BLaER1 treated with 17β-estradiol and CSF1 and Interleukin-3, amounts not matched to agents 10 nM and 100 nM (cell line): Measurements from ENCODE around the gene CELF5.
A peak's percentile ranks its signal among the peaks of the same experiment; 100 is the strongest.
"Not testable (repeated sequence)": the region's sequence is repeated elsewhere in the genome, so short reads cannot be mapped to it uniquely, and the experiment has no call there.

Experiments
- H3K27ac ChIP-seq, 11 experiments: shearing (Covaris generic); formaldehyde crosslinking; 2 replicates each; pipeline ENCODE4 v1.8.1; 2022
- H3K27me3 ChIP-seq, 11 experiments: shearing (Covaris generic); formaldehyde crosslinking; 2 replicates each; pipeline ENCODE4 v1.8.1; 2022
- H3K36me3 ChIP-seq, 11 experiments: shearing (Covaris generic); formaldehyde crosslinking; 2 replicates each; pipeline ENCODE4 v1.8.1; 2022
- H3K4me1 ChIP-seq, 10 experiments: shearing (Covaris generic); formaldehyde crosslinking; 2 replicates each; pipeline ENCODE4 v1.8.1; 2022
- H3K4me2 ChIP-seq, 11 experiments: shearing (Covaris generic); formaldehyde crosslinking; 2 replicates each; pipeline ENCODE4 v1.8.1; 2022
- H3K4me3 ChIP-seq, 10 experiments: shearing (Covaris generic); formaldehyde crosslinking; 2 replicates each; pipeline ENCODE4 v1.8.1; 2022
- H3K9ac ChIP-seq, 11 experiments: shearing (Covaris generic); formaldehyde crosslinking; 2 replicates each; pipeline ENCODE4 v1.8.1; 2022
- H3K9me3 ChIP-seq, 11 experiments: shearing (Covaris generic); formaldehyde crosslinking; replicated peaks in 1 of 11; 2 replicates each; pipeline ENCODE4 v1.8.1; 2022
- H4K20me1 ChIP-seq, 11 experiments: shearing (Covaris generic); formaldehyde crosslinking; 2 replicates each; pipeline ENCODE4 v1.8.1; 2022
- Cebpa-rat ChIP-seq, 11 experiments: shearing (Covaris generic); IDR thresholded peaks; 2 replicates each; pipeline ENCODE4 v1.8.1; 2022

CELF5 gene

GRCh38 chr19:3283246-3283751, 58.8 kb downstream of the CELF5 start:
- H3K9ac ChIP-seq, result no peak overlapping the region
- peaks cover 0 to 9% (median 0%) of the 10 kb centered on the region in 11 experiments; a peak in 3 of 22 replicates for H3K9me3 ChIP-seq
- H3K36me3 ChIP-seq, result no peaks in the 10 kb centered on the region
- no peak overlapping the region for H3K27ac ChIP-seq
- H3K4me2 ChIP-seq, result no peak overlapping the region
- TF ChIP-seq Cebpa-rat (IDR thresholded peaks at IDR 0.05), result no peak
- no peaks in the 10 kb centered on the region for H4K20me1 ChIP-seq
- H3K4me3 ChIP-seq, result no peak overlapping the region
- H3K27me3 ChIP-seq, result peaks cover 0 to under 1% (median 0%) of the 10 kb centered on the region in 11 experiments; a peak in 5 of 22 replicates
- H3K4me1 ChIP-seq, result no peaks in the 10 kb centered on the region

DNA sequence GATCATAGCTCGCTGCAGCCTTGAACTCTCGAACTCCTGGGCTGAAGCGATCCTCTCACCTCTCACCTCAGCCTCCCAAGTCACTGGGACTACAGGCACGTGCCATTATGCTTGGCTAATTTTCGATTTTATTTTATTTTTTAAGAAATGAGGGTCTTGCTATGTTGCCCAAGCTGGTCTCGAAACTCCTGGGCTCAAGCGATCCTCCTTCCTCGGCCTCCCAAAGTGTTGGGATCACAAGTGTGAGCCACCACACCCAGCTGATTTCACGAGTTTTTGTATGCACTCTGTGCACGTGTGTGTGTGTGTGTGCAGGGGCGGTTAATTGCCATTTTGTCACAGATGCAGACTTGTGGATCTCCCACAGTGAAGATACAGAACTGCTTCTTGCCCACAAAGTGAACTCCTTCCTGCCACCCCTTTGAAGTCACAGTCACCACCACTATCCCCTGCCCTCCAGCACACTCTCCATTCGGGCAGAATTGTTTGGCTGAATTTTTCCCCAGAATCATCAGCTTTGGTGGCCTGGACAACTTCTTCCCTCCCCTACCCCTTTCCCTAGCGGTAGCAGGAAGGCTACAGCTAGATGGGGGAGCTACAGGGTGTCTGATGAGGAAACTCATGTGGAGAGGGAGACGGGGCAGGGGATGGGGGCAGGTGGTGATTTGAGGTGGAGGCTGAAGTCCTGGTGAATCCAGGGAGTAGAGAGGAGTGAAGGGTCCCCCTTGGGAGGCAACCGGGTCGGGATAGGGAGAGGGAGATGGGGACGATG, 59.6 kb downstream of the CELF5 start:
- no peak overlapping the region for H3K4me2 ChIP-seq
- TF ChIP-seq Cebpa-rat (IDR thresholded peaks at IDR 0.05), result no peak
- peaks cover 0 to 9% (median 1%) of the 10 kb centered on the region in 11 experiments; a peak in 8 of 22 replicates for H3K27me3 ChIP-seq
- H3K9me3 ChIP-seq, result peaks cover 0 to 9% (median 0%) of the 10 kb centered on the region in 11 experiments; a peak in 3 of 22 replicates
- no peaks in the 10 kb centered on the region for H3K36me3 ChIP-seq
- H3K4me3 ChIP-seq, result no peak overlapping the region
- H3K27ac ChIP-seq, result no peak overlapping the region
- H3K9ac ChIP-seq, result no peak overlapping the region
- no peaks in the 10 kb centered on the region for H4K20me1 ChIP-seq
- H3K4me1 ChIP-seq, result no peaks in the 10 kb centered on the region

- Histone ChIP-seq H3K4me3 (no peak overlapping the region), H3K4me2 (no peak overlapping the region), H3K4me1 (peaks cover 0 to 4% (median 3%) of the 10 kb centered on the region in 10 experiments; a peak in 11 of 20 replicates), H3K9me3 (peaks cover 0 to 9% (median 0%) of the 10 kb centered on the region in 11 experiments; a peak in 3 of 22 replicates), H4K20me1 (no peaks in the 10 kb centered on the region), H3K9ac (no peak overlapping the region), H3K27me3 (peaks cover 4 to 18% (median 8%) of the 10 kb centered on the region in 11 experiments; a peak in 21 of 22 replicates), H3K36me3 (no peaks in the 10 kb centered on the region), H3K27ac (no peak overlapping the region)
- TF ChIP-seq Cebpa-rat (IDR thresholded peaks at IDR 0.05), result no peak
These were observed 60.5 kb downstream of the CELF5 start for GRCh38 chr19:3284759-3285646.

DNA sequence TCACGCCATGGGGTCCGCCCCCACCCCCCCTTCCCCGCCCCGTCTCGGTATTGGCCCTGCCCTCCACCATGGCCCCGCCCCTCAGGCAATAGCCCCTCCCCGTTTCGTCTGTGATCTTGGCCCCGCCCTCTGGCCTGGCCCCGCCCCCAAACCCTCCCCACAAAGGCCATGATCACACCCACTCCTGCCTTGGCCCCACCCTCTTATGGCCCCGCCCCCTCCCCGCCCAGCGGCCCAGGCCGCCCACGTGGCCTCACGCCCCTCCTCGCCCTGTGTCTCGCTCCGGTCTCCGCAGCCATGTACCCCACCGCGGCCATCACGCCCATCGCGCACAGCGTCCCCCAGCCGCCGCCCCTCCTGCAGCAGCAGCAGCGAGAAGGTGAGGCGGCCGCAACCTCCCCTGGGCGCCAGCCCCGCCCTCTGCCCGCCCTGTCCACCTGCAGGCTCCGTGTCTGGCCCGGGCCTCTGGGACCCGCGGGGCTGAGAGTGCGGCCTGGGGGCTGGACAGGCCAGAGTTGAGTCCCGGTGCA, 61.3 kb downstream of the CELF5 start:
- peaks cover 0 to 9% (median 0%) of the 10 kb centered on the region in 11 experiments; a peak in 3 of 22 replicates for H3K9me3 ChIP-seq
- H3K4me2 ChIP-seq, result no peak overlapping the region
- no peak overlapping the region for H3K9ac ChIP-seq
- TF ChIP-seq Cebpa-rat (IDR thresholded peaks at IDR 0.05), result no peak
- H3K27me3 ChIP-seq, result peaks cover 8 to 25% (median 12%) of the 10 kb centered on the region in 11 experiments; a peak in 21 of 22 replicates
- no peak overlapping the region for H3K27ac ChIP-seq
- no peaks in the 10 kb centered on the region for H3K36me3 ChIP-seq
- H4K20me1 ChIP-seq, result no peaks in the 10 kb centered on the region
- H3K4me3 ChIP-seq, result no peak overlapping the region
- H3K4me1 ChIP-seq, result peaks cover 0 to 8% (median 6%) of the 10 kb centered on the region in 10 experiments; a peak in 11 of 20 replicates

DNA sequence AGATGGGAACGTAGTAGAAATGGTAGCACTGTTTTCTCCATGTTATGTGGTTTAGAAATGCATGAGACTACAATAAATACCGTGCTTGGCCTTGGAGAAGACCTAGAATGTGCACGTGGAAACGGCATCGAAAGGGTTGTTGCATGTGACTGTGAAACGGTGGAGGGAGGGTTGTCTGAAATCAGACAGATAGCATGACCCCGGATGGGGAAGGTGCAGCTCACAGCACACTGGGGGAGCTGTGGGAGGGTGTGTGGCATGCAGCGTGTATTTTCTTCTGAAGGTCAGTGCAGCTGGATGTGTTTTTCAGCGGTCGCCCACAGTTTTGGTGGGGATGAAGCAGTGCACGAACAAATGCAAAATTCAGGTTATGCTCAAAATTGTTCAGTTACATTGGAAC, 63.4 kb downstream of the CELF5 start:
- TF ChIP-seq Cebpa-rat (IDR thresholded peaks at IDR 0.05), result no peak
- H3K9me3 ChIP-seq, result peaks cover 0 to 9% (median 0%) of the 10 kb centered on the region in 11 experiments; a peak in 3 of 22 replicates
- H3K4me2 ChIP-seq, result no peak overlapping the region
- no peak overlapping the region for H3K27ac ChIP-seq
- no peaks in the 10 kb centered on the region for H4K20me1 ChIP-seq
- no peaks in the 10 kb centered on the region for H3K36me3 ChIP-seq
- H3K27me3 ChIP-seq, result peaks cover 8 to 37% (median 16%) of the 10 kb centered on the region in 11 experiments; a peak in 21 of 22 replicates
- H3K4me1 ChIP-seq, result peaks cover 0 to 8% (median 6%) of the 10 kb centered on the region in 10 experiments; a peak in 11 of 20 replicates
- no peak overlapping the region for H3K4me3 ChIP-seq
- no peak overlapping the region for H3K9ac ChIP-seq

- H3K9me3 ChIP-seq, H3K4me3 ChIP-seq, H3K27ac ChIP-seq, H3K9ac ChIP-seq, H3K36me3 ChIP-seq, H3K4me1 ChIP-seq, H3K4me2 ChIP-seq, H4K20me1 ChIP-seq: not testable (repeated sequence)
- peaks cover 8 to 37% (median 16%) of the 10 kb centered on the region in 11 experiments; a peak in 21 of 22 replicates for H3K27me3 ChIP-seq
These were observed 64.0 kb downstream of the CELF5 start for GRCh38 chr19:3288437-3288836.

GRCh38 chr19:3289971-3290569, 65.6 kb downstream of the CELF5 start:
- Histone ChIP-seq H3K27me3 (peaks cover 8 to 37% (median 16%) of the 10 kb centered on the region in 11 experiments; a peak in 21 of 22 replicates), H3K4me3 (no peak overlapping the region), H3K36me3 (no peaks in the 10 kb centered on the region), H3K4me2 (peak overlapping the region in 8 of 11 experiments; percentile 2 to 49 (median 22); a peak in 11 of 22 replicates), H3K4me1 (peaks cover 0 to 8% (median 6%) of the 10 kb centered on the region in 10 experiments; a peak in 11 of 20 replicates), H3K9ac (no peak overlapping the region), H4K20me1 (no peaks in the 10 kb centered on the region), H3K27ac (no peak overlapping the region), H3K9me3 (peaks cover 0 to 9% (median 0%) of the 10 kb centered on the region in 11 experiments; a peak in 3 of 22 replicates)
- TF ChIP-seq Cebpa-rat (IDR thresholded peaks at IDR 0.05), result no peak

DNA sequence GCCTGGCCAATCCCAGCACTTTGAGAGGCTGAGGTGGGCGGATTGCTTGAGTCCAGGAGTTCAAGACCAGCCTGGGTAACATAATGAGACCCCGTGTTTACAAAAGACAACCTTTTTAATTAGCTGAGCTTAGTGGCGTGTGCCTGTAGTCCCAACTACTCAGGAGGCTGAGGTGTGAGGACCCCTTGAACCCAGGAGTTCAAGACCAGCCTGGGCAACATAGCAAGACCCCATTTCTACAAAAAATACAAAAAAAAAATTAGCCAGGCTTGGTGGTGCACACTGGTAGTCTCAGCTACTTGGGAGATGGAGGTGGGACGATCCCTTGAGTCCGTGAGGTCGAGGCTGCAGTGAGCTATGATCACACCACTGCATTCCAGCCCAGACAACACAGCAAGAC, 66.4 kb downstream of the CELF5 start:
- not testable (repeated sequence) for H3K9ac ChIP-seq, H3K9me3 ChIP-seq, H4K20me1 ChIP-seq, H3K4me1 ChIP-seq, H3K27ac ChIP-seq, H3K4me3 ChIP-seq, H3K4me2 ChIP-seq, H3K36me3 ChIP-seq
- H3K27me3 ChIP-seq, result peaks cover 8 to 37% (median 16%) of the 10 kb centered on the region in 11 experiments; a peak in 21 of 22 replicates
